Measurements from ENCODE around the gene SLAMF1. TPM values are rescaled to one million over a fixed set of nuclear protein-coding genes. Genes with fewer than 3 reads are reported as not detected.
"Not testable (repeated sequence)": the region's sequence is repeated elsewhere in the genome, so short reads cannot be mapped to it uniquely, and the experiment has no call there.

SLAMF1 gene
- total RNA-seq, 1 donor from 2014 or later, result not detected

GRCh38 chr1:160567858-160568682 lies 78.8 kb downstream of the SLAMF1 start:
- no peak for DNase-seq (ENCODE audit: low read depth)
- Histone ChIP-seq H3K36me3 (ENCODE audit: control insufficient read depth, insufficient read depth, low read length) (no peaks in the 10 kb centered on the region), H3K4me3 (ENCODE audit: low read depth, low read length) (no peak overlapping the region), H3K27me3 (ENCODE audit: control insufficient read depth, insufficient read depth, low read length) (no peaks in the 10 kb centered on the region)
- TF ChIP-seq CTCF (IDR thresholded peaks at IDR 0.05; ENCODE audit: insufficient read depth, low read length, poor library complexity, severe bottlenecking), result no peak

GRCh38 chr1:160567341-160567740 lies 79.5 kb downstream of the SLAMF1 start:
- DNase-seq (ENCODE audit: low read depth), result no peak
- Histone ChIP-seq H3K36me3 (ENCODE audit: control insufficient read depth, insufficient read depth, low read length) (no peaks in the 10 kb centered on the region), H3K27me3 (ENCODE audit: control insufficient read depth, insufficient read depth, low read length) (no peaks in the 10 kb centered on the region), H3K4me3 (ENCODE audit: low read depth, low read length) (no peak overlapping the region)
- no peak for TF ChIP-seq CTCF (IDR thresholded peaks at IDR 0.05; ENCODE audit: insufficient read depth, low read length, poor library complexity, severe bottlenecking)

GRCh38 chr1:160565564-160565963 lies 81.3 kb downstream of the SLAMF1 start:
- TF ChIP-seq CTCF (IDR thresholded peaks at IDR 0.05; ENCODE audit: insufficient read depth, low read length, poor library complexity, severe bottlenecking), result no peak
- Histone ChIP-seq H3K27me3 (ENCODE audit: control insufficient read depth, insufficient read depth, low read length) (no peaks in the 10 kb centered on the region), H3K36me3 (ENCODE audit: control insufficient read depth, insufficient read depth, low read length) (no peaks in the 10 kb centered on the region), H3K4me3 (ENCODE audit: low read depth, low read length) (no peak overlapping the region)
- no peak for DNase-seq (ENCODE audit: low read depth)

- DNase-seq (ENCODE audit: low read depth); H3K27me3 ChIP-seq (ENCODE audit: control insufficient read depth, insufficient read depth, low read length); H3K36me3 ChIP-seq (ENCODE audit: control insufficient read depth, insufficient read depth, low read length); H3K4me3 ChIP-seq (ENCODE audit: low read depth, low read length): not testable (repeated sequence)
These were observed 83.6 kb downstream of the SLAMF1 start for GRCh38 chr1:160563230-160563629.

GRCh38 chr1:160562745-160563144 lies 84.1 kb downstream of the SLAMF1 start:
- not testable (repeated sequence) for H3K36me3 ChIP-seq (ENCODE audit: control insufficient read depth, insufficient read depth, low read length); H3K4me3 ChIP-seq (ENCODE audit: low read depth, low read length); H3K27me3 ChIP-seq (ENCODE audit: control insufficient read depth, insufficient read depth, low read length); DNase-seq (ENCODE audit: low read depth)

GRCh38 chr1:160560806-160561205 lies 86.0 kb downstream of the SLAMF1 start:
- H3K27me3 ChIP-seq (ENCODE audit: control insufficient read depth, insufficient read depth, low read length), result no peaks in the 10 kb centered on the region

More at GRCh38 chr1:160560806-160561205, 86.0 kb downstream of the SLAMF1 start:
- Histone ChIP-seq H3K4me3 (ENCODE audit: low read depth, low read length) (no peak overlapping the region), H3K36me3 (ENCODE audit: control insufficient read depth, insufficient read depth, low read length) (no peaks in the 10 kb centered on the region)
- DNase-seq (ENCODE audit: low read depth), result no peak
- TF ChIP-seq CTCF (IDR thresholded peaks at IDR 0.05; ENCODE audit: insufficient read depth, low read length, poor library complexity, severe bottlenecking), result no peak
